GM19372 (cell line): ENCODE results near the gene GTF3C5.
"Not testable (repeated sequence)": the region's sequence is repeated elsewhere in the genome, so short reads cannot be mapped to it uniquely, and the experiment has no call there.

Experiments
- ATAC-seq: cut with Tn5 transposase; IDR thresholded peaks from one replicate; pipeline ENCODE4 v1.9.1; 2021; ENCODE audit warnings: mild to moderate bottlenecking, low read depth, moderate library complexity; ENCODE audit not compliant: unreplicated experiment

The GTF3C5 gene

GRCh38 chr9:133051281-133051900 lies 20.6 kb downstream of the GTF3C5 start:
- no peak for ATAC-seq

GRCh38 chr9:133051966-133052539 lies 21.3 kb downstream of the GTF3C5 start:
- ATAC-seq, result no peak

GRCh38 chr9:133054194-133054890 lies 23.5 kb downstream of the GTF3C5 start:
- no peak for ATAC-seq

GRCh38 chr9:133054966-133055365 lies 24.2 kb downstream of the GTF3C5 start:
- no peak for ATAC-seq

GRCh38 chr9:133055788-133056420 lies 25.1 kb downstream of the GTF3C5 start:
- ATAC-seq, result no peak

- ATAC-seq, result no peak
Observed at GRCh38 chr9:133056533-133056932, 25.7 kb downstream of the GTF3C5 start.

GRCh38 chr9:133057006-133057405 lies 26.2 kb downstream of the GTF3C5 start:
- ATAC-seq, result no peak

GRCh38 chr9:133057553-133057952 lies 26.8 kb downstream of the GTF3C5 start:
- no peak for ATAC-seq

GRCh38 chr9:133058071-133058470 lies 27.3 kb downstream of the GTF3C5 start:
- no peak for ATAC-seq

- ATAC-seq, result no peak
Observed at GRCh38 chr9:133058550-133059320, 27.9 kb downstream of the GTF3C5 start.

- no peak for ATAC-seq
Observed at GRCh38 chr9:133059623-133060022, 28.8 kb downstream of the GTF3C5 start.

GRCh38 chr9:133060417-133060841 lies 29.6 kb downstream of the GTF3C5 start:
- no peak for ATAC-seq

GRCh38 chr9:133061019-133061763 lies 30.4 kb downstream of the GTF3C5 start:
- not testable (repeated sequence) for ATAC-seq

GRCh38 chr9:133061764-133062145 lies 31.0 kb downstream of the GTF3C5 start, which contains the start of gene CEL:
Gene CEL (plus strand): TSS chr9:133061981. CDS start chr9:133062003, 22 bp downstream.
- ATAC-seq, result not testable (repeated sequence)

- not testable (repeated sequence) for ATAC-seq
Observed at GRCh38 chr9:133062569-133062968, 31.8 kb downstream of the GTF3C5 start.

- no peak for ATAC-seq
Observed at GRCh38 chr9:133063159-133063499, 32.3 kb downstream of the GTF3C5 start.

- no peak for ATAC-seq
Observed at GRCh38 chr9:133063500-133064231, 32.9 kb downstream of the GTF3C5 start.

GRCh38 chr9:133064241-133065069 lies 33.7 kb downstream of the GTF3C5 start:
- ATAC-seq, result no peak

GRCh38 chr9:133065070-133065388 lies 34.2 kb downstream of the GTF3C5 start:
- ATAC-seq, result no peak
